Mammary epithelial cell (primary cell): ENCODE data around the gene CA4.

Experiments used
- EZH2 ChIP-seq: IDR thresholded peaks from 2 replicates; pipeline ENCODE4 v1.6.1; 2012; ENCODE audit warnings: low read length, inconsistent platforms, borderline replicate concordance
- TF ChIP-seq, protein P1 (sequence below), 2 donors: IDR thresholded peaks in 1 of 2; conservative IDR thresholded peaks in 1 of 2; 2 replicates each; pipeline ENCODE4 v1.5.1; 2011 to 2012; ENCODE audit warnings: inconsistent platforms in 2 of 2, low read length in 2 of 2, mild to moderate bottlenecking in 2 of 2, control low read depth in 1 of 2, low read depth in 1 of 2; ENCODE audit not compliant: insufficient read depth in 1 of 2; ENCODE audit errors: extremely low read depth in 1 of 2

- TF ChIP-seq, protein P1, sequence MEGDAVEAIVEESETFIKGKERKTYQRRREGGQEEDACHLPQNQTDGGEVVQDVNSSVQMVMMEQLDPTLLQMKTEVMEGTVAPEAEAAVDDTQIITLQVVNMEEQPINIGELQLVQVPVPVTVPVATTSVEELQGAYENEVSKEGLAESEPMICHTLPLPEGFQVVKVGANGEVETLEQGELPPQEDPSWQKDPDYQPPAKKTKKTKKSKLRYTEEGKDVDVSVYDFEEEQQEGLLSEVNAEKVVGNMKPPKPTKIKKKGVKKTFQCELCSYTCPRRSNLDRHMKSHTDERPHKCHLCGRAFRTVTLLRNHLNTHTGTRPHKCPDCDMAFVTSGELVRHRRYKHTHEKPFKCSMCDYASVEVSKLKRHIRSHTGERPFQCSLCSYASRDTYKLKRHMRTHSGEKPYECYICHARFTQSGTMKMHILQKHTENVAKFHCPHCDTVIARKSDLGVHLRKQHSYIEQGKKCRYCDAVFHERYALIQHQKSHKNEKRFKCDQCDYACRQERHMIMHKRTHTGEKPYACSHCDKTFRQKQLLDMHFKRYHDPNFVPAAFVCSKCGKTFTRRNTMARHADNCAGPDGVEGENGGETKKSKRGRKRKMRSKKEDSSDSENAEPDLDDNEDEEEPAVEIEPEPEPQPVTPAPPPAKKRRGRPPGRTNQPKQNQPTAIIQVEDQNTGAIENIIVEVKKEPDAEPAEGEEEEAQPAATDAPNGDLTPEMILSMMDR (conservative IDR thresholded peaks at IDR 0.05 in 1 of 2, IDR thresholded peaks at IDR 0.05 in 1 of 2; ENCODE audit: extremely low read depth in 1 of 2, insufficient read depth in 1 of 2, low read depth in 1 of 2, low read length in 2 of 2) = no peak
- TF ChIP-seq EZH2 = no peak
These were observed 11.2 kb downstream of the CA4 start for GRCh38 chr17:60160829-60161501.
